GF-D8 (cell line): Measurements from ENCODE around the gene STAT2.
"Not testable (repeated sequence)": the region's sequence is repeated elsewhere in the genome, so short reads cannot be mapped to it uniquely, and the experiment has no call there.

Source experiments
- DNase-seq: peaks from one replicate; lab custom pipeline; 2025; lab: John Stamatoyannopoulos, UW

STAT2 gene

GRCh38 chr12:56326126-56326525 is 33.8 kb downstream of the STAT2 start:
- no peak for DNase-seq

GRCh38 chr12:56324206-56324605 is 35.7 kb downstream of the STAT2 start:
- DNase-seq = no peak

- DNase-seq = not testable (repeated sequence)
Measured at GRCh38 chr12:56321610-56322009, 38.3 kb downstream of the STAT2 start.

GRCh38 chr12:56321027-56321426 is 38.9 kb downstream of the STAT2 start:
- DNase-seq = no peak

GRCh38 chr12:56317675-56318074 is 42.2 kb downstream of the STAT2 start:
- no peak for DNase-seq

GRCh38 chr12:56315622-56316473 is 44.1 kb downstream of the STAT2 start, which contains the start of gene CNPY2:
TSS of gene CNPY2 (minus strand) at chr12:56315988. CDS start at chr12:56315217, 771 bp downstream.
- peak; percentile 84 for DNase-seq

- DNase-seq = no peak
Measured at GRCh38 chr12:56315249-56315621, 44.7 kb downstream of the STAT2 start.

- no peak for DNase-seq
Measured at GRCh38 chr12:56311003-56311402, 48.9 kb downstream of the STAT2 start.

GRCh38 chr12:56308714-56309113 is 51.2 kb downstream of the STAT2 start:
- no peak for DNase-seq

- DNase-seq = no peak
Measured at GRCh38 chr12:56307221-56307965, 52.5 kb downstream of the STAT2 start.

- no peak for DNase-seq
Measured at GRCh38 chr12:56304872-56305590, 54.9 kb downstream of the STAT2 start.

- no peak for DNase-seq
Measured at GRCh38 chr12:56304276-56304675, 55.6 kb downstream of the STAT2 start.

GRCh38 chr12:56300644-56301464 is 59.1 kb downstream of the STAT2 start:
- DNase-seq = no peak

GRCh38 chr12:56299853-56300643 is 59.9 kb downstream of the STAT2 start, which contains the start of gene CS:
TSS of gene CS (minus strand) at chr12:56300330. CDS start at chr12:56300201, 129 bp downstream.
- DNase-seq = peak; percentile 92

- peak; percentile 32 for DNase-seq
Measured at GRCh38 chr12:56299308-56299852, 60.5 kb downstream of the STAT2 start.

- no peak for DNase-seq
Measured at GRCh38 chr12:56298828-56299227, 61.1 kb downstream of the STAT2 start.

GRCh38 chr12:56297400-56297799 is 62.5 kb downstream of the STAT2 start:
- no peak for DNase-seq

GRCh38 chr12:56296295-56296694 is 63.6 kb downstream of the STAT2 start:
- DNase-seq = peak; percentile 12

- no peak for DNase-seq
Measured at GRCh38 chr12:56293795-56294194, 66.1 kb downstream of the STAT2 start.
